CMK (cell line): ENCODE data around the gene TRIM56.
"Not testable (repeated sequence)": the region's sequence is repeated elsewhere in the genome, so short reads cannot be mapped to it uniquely, and the experiment has no call there.

Source experiments
- DNase-seq: peaks from one replicate; pipeline ENCODE4 v3.0.0-alpha.2; 2010; ENCODE audit warnings: low read depth

Gene TRIM56

DNA sequence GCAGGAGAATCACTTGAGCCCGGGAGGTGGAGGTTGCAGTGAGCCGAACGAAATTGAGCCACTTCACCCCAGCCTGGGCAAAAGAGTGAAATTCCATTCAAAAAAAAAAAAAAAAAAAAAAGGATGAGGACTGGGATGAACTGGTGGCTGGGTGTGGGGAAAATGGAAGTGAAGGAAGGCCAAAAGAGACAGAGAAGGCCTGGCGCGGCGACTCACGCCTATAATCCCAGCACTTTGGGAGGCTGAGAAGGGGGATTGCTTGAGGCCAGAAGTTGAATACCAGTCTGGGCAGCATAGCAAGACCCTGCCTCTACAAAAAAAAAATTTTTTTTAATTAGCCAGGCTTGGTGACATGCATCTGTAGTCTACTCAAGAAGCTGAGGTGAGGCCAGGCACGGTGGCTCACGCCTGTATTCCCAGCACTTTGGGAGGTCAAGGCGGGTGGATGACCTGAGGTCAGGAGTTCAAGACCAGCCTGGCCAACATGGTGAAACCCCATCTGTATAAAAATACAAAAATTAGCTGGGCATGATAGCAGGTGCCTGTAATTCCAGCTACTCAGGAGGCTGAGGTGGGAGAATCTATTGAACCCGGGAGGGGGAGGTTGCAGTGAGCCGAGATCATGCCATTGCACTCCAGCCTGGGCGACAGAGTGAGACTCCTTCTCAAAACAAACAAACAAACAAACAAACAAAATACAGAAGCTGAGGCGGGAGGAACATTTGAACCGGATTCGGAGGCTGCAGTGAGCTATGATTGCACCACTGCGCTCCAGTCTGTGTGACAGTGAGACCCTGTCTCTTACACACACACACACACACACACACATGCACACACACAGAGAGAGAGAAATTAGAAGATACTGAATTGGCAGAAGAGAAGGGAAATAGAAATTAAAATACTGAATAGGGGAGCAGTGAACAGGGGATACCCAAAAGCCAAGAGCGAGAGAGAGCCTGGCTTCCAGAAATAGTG is 47.6 kb downstream of the TRIM56 start:
- DNase-seq = not testable (repeated sequence)

DNA sequence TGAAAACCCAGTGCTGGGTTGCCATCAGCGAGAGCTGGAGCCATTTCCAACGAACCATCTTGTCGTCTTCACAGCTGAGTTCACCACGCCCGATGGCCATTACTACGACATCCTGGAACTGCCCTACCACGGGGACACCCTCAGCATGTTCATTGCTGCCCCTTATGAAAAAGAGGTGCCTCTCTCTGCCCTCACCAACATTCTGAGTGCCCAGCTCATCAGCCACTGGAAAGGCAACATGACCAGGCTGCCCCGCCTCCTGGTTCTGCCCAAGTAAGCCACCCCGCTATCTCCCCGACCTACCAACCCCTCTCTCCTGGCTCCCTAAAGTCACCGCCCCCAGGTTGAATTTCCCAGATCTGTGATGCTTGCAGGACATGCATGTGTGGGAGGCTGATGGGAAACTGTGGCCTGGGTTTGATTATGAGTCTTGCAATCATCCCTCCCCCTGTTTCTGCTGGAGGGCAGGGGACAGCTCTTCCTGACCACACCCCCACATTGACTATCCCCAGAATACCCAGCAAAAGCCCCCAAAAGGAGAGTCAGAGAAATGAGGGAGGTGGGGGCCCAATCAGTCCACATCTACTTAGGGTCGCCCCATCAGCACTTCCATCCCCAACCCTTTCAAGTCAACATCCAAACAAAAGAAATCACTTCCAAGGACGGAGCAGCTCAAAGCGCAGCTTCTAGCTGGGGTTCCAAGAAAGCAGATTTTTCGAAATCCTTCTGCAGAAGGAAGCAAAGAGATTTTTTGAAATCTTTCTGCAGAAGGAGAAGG is 48.5 kb downstream of the TRIM56 start:
- no peak for DNase-seq

DNA sequence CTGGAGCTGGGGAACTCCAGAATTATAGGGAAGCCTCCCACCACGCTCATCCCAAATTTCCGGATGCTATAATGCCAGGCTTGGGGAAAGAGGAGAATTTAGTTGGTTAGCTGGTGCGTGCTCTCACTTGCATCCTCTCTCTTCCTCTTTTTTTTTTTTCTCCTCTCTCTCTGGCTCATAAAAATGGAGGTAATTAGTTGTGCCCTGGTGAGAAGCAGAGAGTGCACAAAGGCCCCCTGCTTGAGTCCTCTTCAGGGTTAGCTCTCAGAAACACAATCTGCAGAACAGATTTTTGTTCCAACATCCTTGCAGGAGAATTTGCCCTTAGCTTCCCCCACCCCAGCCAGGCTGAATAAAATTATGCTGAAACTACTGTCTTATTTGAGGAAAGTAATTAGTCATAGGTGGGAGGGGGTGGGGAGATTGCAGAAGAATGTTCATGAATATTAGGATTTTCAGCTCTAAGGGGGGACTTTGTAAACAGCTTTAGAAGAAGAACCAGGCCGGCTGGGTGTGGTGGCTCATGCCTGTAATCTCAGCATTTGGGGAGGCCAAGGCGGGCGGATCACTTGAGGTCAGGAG is 49.2 kb downstream of the TRIM56 start:
- no peak for DNase-seq

DNA sequence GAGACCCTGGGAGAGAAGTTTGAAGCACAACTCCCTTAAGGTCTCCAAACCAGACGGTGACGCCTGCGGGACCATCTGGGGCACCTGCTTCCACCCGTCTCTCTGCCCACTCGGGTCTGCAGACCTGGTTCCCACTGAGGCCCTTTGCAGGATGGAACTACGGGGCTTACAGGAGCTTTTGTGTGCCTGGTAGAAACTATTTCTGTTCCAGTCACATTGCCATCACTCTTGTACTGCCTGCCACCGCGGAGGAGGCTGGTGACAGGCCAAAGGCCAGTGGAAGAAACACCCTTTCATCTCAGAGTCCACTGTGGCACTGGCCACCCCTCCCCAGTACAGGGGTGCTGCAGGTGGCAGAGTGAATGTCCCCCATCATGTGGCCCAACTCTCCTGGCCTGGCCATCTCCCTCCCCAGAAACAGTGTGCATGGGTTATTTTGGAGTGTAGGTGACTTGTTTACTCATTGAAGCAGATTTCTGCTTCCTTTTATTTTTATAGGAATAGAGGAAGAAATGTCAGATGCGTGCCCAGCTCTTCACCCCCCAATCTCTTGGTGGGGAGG is 52.5 kb downstream of the TRIM56 start:
- DNase-seq = no peak

DNA sequence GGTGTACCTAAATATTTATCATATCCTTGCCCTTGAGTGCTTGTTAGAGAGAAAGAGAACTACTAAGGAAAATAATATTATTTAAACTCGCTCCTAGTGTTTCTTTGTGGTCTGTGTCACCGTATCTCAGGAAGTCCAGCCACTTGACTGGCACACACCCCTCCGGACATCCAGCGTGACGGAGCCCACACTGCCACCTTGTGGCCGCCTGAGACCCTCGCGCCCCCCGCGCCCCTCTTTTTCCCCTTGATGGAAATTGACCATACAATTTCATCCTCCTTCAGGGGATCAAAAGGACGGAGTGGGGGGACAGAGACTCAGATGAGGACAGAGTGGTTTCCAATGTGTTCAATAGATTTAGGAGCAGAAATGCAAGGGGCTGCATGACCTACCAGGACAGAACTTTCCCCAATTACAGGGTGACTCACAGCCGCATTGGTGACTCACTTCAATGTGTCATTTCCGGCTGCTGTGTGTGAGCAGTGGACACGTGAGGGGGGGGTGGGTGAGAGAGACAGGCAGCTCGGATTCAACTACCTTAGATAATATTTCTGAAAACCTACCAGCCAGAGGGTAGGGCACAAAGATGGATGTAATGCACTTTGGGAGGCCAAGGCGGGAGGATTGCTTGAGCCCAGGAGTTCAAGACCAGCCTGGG is 53.1 kb downstream of the TRIM56 start:
- no peak for DNase-seq

DNA sequence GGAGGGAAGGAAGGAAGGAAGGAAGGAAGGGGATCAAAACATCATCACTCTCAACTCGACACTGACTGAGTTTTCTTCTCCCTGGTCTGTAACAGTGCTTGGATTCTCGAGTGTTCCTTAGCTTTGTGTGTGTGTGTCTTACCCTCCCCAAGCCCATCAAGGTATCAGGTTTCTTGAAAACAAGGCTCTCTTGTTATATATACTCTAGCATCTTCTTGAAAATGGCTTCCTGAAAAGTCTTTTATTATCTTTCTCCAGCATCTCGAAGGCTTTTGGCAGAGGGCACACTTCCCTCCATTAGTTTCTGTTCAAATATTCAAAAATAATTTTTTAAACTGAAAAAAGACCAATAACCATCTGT is 55.0 kb downstream of the TRIM56 start:
- DNase-seq = no peak

DNA sequence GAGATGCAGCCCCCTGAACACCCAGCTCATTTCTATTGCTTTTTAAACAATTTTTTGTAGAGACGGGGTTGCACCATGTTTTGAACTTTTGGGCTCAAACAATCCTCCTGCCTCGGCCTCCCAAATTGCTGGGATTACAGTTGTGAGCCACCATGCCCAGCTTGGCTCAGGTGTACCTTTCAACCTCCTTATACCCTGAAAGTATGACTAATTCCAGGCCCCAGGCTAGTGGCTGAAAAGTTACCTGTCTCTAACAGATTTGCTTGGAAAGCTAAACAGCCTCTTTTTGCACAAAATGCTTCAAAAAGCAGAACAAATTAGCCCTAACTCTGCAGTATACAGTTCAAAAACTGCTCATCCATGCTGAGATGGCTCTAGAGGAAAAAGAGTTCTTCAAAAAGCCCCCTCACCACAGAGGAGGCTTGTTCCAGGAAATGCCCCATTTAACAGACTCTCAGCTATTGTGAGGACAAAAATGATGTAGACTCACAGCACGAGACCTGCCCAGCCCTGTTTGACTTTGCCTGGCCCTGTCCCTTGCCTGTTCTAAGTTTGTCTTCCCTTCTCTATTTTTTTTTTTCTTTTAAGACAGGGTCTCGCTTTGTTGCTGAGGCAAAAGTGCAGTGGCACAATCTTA is 55.6 kb downstream of the TRIM56 start:
- DNase-seq = no peak
